SIG-M5 (cell line): ENCODE data around the gene MYH14.

Experiments used
- DNase-seq: peaks from one replicate; lab custom pipeline; 2025; lab: John Stamatoyannopoulos, UW

MYH14 gene

GRCh38 chr19:50261446-50261970 lies 58.1 kb downstream of the MYH14 start:
- no peak for DNase-seq

GRCh38 chr19:50263176-50263575 lies 59.8 kb downstream of the MYH14 start:
- DNase-seq, result no peak

- DNase-seq, result no peak
These were observed 61.2 kb downstream of the MYH14 start for GRCh38 chr19:50264483-50265186.

- DNase-seq, result no peak
These were observed 62.6 kb downstream of the MYH14 start for GRCh38 chr19:50266041-50266440.

GRCh38 chr19:50266896-50267295 lies 63.5 kb downstream of the MYH14 start:
- no peak for DNase-seq

GRCh38 chr19:50268041-50268440 lies 64.6 kb downstream of the MYH14 start:
- no peak for DNase-seq

- no peak for DNase-seq
These were observed 65.1 kb downstream of the MYH14 start for GRCh38 chr19:50268501-50268900.

GRCh38 chr19:50269653-50270052 lies 66.2 kb downstream of the MYH14 start:
- DNase-seq, result no peak

- no peak for DNase-seq
These were observed 69.0 kb downstream of the MYH14 start for GRCh38 chr19:50272263-50272897.

GRCh38 chr19:50273821-50274220 lies 70.4 kb downstream of the MYH14 start:
- DNase-seq, result no peak

- DNase-seq, result no peak
These were observed 72.4 kb downstream of the MYH14 start for GRCh38 chr19:50275577-50276368.

- no peak for DNase-seq
These were observed 73.1 kb downstream of the MYH14 start for GRCh38 chr19:50276370-50277063.

GRCh38 chr19:50277966-50278580 lies 74.7 kb downstream of the MYH14 start:
- DNase-seq, result no peak

GRCh38 chr19:50280074-50280473 lies 76.7 kb downstream of the MYH14 start:
- no peak for DNase-seq

- DNase-seq, result no peak
These were observed 77.6 kb downstream of the MYH14 start for GRCh38 chr19:50280983-50281382.

- no peak for DNase-seq
These were observed 78.1 kb downstream of the MYH14 start for GRCh38 chr19:50281491-50281890.

GRCh38 chr19:50285833-50286232 lies 82.4 kb downstream of the MYH14 start:
- DNase-seq, result no peak

- DNase-seq, result no peak
These were observed 83.0 kb downstream of the MYH14 start for GRCh38 chr19:50286443-50286842.

- DNase-seq, result no peak
These were observed 83.9 kb downstream of the MYH14 start for GRCh38 chr19:50287331-50287730.

- DNase-seq, result no peak
These were observed 85.5 kb downstream of the MYH14 start for GRCh38 chr19:50288954-50289353.

GRCh38 chr19:50290011-50290410 lies 86.6 kb downstream of the MYH14 start:
- DNase-seq, result no peak

- DNase-seq, result no peak
These were observed 87.4 kb downstream of the MYH14 start for GRCh38 chr19:50290775-50291174.
